RCC 7860 (cell line): Measurements from ENCODE around the gene OSBPL10.

ENCODE experiments used
- DNase-seq: peaks from one replicate; pipeline ENCODE4 v3.0.0-alpha.2; 2015; ENCODE audit warnings: low spot score
- FAIRE-seq: peaks from 2 replicates; lab custom pipeline; 2012; peaks lifted over from hg19 to GRCh38; lab: Jason Lieb, UNC

Gene OSBPL10

DNA sequence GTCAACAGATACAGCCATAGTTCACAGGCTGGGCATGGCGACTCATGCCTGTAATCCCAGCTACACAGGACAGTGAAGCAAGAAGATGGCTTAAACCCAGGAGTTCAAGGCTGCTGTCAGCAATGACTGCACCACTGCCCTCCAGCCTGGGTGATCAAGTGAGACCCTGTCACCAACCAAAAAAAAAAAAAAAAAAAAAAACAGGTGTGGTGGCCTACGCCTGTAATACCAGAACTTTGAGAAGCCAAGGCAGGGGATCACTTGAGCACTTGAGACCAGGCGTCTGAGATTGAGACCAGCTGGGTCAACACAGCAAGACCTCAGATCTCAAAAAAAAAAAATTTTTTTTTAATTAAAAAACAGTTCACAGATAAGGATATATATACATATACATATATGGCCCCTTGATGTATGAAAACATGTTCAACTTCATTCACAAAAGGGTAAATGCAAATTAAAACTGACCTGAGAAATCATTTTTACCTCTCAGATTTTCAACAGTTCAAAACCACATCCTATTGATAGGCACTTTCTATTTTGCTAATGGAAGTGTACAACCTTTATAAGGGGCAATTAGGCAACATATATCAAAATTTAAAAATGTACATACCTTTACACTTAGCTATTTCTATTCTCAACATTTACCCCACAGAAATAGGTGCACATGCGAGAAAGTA, 51.1 kb downstream of the OSBPL10 start:
- DNase-seq = no peak
- no peak for FAIRE-seq

DNA sequence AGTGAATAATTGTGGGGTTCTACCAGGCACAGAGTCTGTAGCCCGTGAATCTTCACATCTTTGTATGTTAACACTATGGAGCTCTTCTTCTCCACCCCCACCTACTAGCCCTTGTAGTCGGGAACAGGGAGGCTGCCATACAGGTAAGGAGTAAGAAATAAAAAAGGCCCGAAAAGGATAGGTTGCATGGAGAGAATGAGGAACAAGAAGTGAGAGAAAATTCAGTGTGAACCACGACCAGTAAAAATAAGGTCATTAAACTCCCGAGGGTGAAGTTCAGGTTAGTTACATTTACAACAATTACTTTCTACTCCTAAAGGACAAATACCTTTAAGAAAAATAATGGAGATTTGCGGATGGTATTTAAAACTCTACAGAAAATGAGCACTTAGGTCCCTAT, 53.3 kb downstream of the OSBPL10 start:
- DNase-seq (no peak), FAIRE-seq (no peak)

DNA sequence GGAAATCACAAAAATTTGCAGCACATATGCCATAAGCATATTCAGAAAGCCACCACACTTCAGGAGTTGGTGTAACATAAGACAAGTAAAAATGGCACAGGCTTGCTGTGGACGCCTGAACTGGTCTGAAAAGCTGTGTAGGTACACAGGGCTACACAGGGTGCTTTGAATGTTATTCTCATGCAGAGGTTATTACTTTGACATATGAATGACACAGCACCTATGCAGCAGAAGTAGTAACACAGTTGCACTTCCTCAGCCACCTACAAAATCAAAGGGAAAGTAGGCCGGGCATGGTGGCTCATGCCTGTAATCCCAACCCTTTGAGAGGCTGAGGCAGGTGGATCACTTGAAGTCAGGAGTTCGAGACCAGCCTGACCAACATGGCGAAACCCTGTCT, 54.5 kb downstream of the OSBPL10 start:
- no peak for FAIRE-seq
- DNase-seq = no peak

DNA sequence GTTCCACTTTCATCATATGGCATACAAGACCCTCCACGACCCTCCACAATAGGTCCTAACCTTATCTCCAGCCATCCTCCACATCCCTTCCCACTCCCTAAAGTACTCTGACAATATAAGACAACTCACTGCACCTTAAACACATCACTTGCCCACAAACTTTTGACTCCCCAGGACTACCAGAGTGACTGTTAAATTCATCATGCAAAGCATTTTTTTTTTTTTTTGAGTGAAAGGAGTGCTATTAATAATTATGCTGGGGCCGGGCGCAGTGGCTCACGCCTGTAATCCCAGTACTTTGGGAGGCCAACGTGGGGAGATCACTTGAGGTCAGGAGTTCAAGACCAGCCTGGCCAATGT, 55.8 kb downstream of the OSBPL10 start:
- DNase-seq = no peak
- FAIRE-seq = no peak

DNA sequence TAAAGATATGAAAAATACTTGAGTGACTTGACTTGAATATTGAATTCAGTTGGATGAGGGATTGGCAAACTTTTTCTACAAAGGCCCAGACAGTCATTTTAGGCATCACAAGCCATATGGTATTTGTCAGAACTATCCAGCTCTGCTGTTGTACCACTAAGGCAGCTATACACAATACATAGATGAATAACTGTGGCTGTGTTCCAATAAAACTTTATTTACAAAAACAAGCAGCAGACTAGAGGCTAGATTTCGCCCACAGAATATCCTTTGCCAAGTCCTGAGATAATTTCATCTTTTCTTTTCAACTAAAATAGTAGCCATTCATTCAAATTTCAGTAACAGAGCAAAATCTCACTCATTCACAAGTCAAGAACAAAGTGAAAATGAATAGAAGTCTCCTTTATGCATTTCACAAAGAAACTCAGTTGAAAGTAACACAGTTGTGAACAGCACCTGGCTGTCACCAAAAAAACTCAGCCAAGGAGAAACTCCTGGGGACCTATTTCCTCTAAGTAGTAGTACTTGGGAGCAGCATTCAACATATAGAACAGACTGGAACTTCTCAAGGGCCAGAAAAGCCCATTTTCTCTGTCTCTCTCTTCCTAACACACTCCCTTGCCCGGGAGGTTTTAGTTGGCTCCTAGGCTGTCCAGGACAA, 56.3 kb downstream of the OSBPL10 start:
- FAIRE-seq (no peak), DNase-seq (no peak)

DNA sequence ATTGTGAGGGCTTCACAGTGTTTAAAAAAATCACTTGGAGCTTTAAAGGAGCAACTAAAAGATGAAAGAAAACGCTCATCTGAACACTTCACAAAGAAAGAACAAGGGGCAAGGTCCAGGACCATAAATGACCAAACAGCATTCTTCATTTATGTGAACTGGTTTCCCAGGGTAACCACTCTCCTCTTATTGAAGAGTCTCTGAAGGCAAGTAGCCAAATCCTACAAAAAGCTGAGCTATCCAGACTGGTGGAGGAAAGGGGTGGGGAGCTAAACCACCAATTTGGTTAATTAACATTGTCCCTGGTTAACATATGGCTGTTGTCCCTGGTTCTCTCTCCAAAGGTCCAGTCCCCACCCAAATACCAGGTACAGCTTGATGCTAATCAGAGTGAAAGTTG, 58.1 kb downstream of the OSBPL10 start:
- DNase-seq (no peak), FAIRE-seq (no peak)

DNA sequence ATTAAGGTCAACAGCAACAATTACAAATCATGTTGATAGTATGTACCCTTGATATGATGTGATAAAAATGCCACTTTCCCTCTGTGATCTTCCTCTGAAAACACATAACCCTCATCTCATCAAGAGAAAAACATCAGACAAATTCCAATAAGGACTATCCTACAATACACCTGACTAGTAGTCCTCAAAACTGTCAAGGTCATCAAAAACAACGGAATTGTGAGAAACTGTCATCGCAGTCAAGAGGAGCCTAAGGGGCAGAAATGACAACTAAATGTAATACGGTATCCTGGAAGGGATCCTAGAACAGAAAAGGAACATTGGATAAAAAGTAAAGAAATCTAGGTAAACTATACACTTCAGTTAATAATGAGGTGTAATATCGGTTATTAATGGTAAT, 59.2 kb downstream of the OSBPL10 start:
- FAIRE-seq = no peak
- no peak for DNase-seq

DNA sequence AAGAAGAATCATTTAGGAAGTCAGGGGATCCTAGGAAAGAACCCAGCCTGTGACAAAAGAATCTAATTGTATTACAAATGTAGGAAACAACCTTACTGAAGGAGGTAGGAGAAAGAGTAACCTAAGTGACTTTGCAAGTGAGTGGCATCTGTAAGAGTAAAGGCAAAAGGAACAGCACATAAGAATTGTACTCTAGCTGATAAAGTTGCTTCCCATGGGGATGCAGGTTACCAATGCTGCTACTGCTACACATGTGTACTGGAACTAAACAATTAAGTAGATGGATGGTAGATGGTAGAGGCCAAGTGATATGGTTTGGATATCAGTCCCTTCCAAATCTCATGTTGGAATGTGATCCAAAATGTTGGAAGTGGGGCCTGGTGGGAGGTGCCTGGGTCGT, 60.8 kb downstream of the OSBPL10 start:
- FAIRE-seq (no peak), DNase-seq (no peak)

DNA sequence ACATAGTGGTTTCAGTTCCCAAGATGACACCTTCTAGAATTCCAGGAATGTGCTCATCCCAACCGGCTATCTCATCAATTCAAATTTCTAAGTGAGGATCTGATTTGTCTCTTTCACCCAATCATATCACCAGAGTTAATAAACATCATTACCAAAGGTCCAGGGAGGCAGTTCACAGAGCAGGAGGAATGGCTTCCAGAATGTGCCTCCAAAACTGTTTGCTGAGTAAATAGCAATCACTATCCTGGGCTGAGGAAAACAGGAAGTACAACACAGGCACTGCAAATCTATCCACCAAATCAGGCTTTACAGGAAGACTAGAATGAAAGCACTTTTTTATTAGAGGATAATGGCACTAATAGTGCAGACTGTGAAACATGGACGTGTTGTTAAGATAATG, 61.5 kb downstream of the OSBPL10 start:
- DNase-seq (no peak), FAIRE-seq (no peak)

DNA sequence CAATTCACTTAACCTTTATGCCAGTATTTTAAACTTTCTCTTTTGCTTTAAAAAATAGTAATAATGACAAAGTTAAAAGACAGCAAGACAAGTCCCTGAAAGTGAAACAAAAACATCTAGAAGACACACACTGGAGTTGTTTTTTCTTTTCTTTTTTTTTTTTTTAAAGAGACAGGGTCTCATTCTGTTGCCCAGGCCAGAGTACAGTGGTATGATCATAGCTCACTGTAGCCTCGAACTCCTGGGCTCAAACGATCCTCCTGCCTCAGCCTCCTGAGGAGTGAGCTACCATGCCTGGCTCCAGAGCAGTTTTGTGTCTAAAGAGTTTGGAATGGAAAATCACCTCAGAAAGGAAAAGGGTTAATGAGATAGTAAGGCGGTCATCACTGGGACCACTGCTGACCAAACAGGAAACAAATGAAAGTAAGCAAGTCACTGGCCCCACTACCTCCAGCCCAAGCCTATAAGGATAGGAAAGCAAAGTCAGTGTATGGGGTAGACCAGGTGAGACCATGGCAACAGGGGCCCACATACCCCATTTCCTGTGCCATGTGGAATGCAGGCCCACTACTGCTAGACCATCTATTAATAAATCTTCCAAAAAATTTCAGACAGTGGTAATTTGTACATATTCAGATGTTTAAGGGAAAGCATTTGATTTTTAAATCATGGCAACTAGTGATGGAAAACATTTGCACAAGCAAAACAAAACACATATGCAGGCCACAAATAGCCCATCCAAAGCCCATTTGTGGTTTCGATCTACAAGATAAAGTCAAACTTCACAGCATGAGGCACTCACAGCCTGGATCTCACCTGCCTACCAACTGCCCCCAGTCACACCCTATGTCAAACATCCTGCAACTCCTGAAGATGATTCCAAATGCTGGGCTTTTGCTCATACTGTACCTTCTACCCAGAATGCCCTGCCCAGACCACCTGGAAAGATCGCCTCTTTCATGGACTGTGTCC, 62.6 kb downstream of the OSBPL10 start:
- DNase-seq = no peak
- no peak for FAIRE-seq

DNA sequence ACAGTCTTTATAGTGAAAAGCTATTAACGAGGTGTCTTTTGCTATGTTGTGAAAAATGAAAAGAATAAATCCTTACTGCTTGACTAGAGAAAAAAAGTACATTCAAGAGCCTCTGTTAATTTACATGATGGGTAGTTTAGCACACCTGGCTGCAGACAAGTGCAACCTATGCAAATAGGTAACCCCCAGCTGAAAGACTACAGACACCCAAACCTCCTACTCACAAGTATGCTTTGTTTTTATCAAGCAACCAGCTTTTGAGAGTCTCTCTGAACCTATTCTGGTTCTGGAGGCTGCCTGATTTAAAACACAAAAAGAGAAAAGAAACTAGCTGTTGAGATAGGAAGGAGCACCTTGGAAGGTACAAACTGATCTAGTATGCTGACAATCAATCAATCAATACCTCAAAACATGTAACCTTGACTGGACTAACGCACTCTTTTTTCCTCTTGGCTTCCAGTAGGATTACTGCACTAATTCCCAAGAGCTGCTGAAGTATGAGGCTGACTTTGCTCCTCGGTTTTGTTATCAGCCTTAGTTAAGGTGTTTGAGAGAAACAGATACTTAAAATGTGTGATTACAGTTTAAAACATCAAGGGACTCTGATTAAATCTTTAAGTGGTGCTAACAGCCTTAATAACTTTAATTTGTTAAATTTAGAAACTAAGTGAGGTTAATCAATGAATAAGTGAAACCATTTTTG, 63.6 kb downstream of the OSBPL10 start:
- FAIRE-seq = no peak
- no peak for DNase-seq

DNA sequence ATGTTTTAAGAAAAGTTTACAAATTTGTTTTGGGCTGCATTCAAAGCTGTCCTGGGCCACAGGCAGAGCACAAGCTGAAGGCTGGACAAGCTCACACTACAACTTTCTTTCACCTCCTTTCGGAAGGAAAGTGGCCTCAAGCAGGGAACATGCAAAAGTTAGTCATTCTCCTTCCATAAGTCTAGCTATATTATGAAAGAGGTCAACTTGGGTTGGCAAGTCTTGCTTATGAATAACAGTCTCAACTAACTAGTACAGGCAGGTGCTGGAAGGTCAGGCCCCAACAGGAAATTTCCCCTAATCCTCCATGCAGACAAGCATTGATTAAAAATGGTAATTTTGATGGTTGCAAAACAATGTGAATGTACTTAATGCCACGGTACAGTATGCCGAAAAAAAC, 69.4 kb downstream of the OSBPL10 start:
- FAIRE-seq = no peak
- DNase-seq = no peak

DNA sequence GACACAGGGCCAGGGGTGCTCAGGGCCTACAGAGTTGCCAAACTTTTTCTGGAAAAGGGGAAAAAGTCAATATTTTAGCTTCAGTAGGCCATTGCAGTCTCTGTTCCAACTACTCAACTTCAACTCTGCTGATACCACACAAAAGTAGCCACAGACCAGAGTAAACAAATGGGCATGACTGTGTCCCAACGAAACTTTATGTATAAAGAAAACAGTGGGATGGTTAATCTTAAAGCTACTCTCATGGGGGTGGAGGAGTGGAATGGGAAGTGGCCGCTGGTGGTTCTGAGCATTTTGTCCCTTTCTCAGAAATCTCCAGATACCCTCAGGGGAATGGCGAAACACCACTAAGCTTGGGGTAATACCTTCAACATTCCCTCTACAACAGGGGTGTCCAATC, 69.9 kb downstream of the OSBPL10 start:
- DNase-seq (no peak), FAIRE-seq (no peak)

DNA sequence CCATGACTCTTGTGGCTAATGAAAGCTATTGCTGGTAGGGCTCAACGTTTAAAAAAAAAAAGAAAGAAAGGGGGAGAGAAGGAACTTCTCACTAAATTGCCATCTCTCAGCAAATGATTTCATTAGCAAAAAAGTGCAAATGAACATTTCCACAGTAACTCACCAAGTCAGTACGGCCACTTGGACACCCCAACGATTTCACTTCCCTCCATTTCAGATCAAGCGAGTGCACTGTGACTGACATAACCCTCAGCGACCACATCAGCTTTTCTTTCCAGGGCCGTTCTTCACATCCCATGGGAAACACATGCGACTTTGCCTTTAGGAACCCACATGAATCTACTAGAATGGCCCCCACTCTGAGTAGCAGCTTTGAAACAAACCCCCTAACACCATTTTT, 71.6 kb downstream of the OSBPL10 start:
- FAIRE-seq (no peak), DNase-seq (no peak)

DNA sequence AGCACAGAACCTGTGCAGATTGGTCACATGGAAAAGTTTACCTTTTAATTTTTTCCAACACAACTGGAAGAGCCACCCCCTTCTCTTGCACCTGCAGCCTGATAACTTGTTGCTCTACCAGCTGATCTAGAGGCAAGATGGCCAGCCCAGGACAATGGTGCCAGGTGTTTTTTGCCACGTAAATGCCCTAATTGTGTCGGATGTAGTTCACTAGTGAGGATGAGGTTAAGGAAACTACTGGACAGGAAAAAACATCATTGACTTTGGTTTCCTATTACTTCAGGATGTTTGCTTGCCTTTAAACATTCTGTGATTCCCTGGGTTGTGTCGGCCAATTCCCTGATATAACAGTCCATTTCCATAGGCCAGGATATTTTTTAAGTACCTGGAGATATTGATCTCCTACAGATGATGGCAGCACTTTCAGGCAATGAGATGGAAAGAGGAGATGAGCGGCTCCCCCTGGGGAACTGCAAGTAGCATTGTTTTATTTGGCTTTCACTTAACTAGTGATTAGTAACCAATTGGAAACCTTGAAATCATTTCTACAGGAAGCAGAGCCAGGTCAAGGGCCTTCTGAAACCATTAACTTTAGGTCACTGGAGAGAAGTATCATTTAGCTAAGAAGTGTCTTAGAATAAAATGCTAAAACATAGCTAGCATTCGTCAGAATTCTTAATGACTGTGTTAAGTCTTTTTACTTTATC, 72.5 kb downstream of the OSBPL10 start:
- FAIRE-seq (peak; percentile 74), DNase-seq (no peak)

DNA sequence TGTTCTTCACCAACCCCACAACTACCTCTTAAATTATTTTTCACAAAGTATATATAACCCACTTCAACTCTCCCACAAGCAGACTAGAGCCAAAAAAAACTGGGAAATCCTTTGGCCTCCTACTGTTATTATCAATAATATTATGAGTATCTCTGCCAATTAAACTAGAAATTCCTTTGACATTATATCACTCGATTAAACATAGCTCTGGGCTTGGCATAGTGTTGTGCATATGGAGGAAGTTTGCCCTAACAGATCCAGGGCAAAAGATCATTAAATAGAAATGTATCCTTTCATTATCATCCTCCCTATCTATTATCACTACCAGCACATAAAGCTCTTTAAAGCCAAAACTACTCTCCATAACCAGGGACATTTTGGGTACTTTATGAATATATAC, 74.9 kb downstream of the OSBPL10 start:
- DNase-seq (no peak), FAIRE-seq (no peak)

DNA sequence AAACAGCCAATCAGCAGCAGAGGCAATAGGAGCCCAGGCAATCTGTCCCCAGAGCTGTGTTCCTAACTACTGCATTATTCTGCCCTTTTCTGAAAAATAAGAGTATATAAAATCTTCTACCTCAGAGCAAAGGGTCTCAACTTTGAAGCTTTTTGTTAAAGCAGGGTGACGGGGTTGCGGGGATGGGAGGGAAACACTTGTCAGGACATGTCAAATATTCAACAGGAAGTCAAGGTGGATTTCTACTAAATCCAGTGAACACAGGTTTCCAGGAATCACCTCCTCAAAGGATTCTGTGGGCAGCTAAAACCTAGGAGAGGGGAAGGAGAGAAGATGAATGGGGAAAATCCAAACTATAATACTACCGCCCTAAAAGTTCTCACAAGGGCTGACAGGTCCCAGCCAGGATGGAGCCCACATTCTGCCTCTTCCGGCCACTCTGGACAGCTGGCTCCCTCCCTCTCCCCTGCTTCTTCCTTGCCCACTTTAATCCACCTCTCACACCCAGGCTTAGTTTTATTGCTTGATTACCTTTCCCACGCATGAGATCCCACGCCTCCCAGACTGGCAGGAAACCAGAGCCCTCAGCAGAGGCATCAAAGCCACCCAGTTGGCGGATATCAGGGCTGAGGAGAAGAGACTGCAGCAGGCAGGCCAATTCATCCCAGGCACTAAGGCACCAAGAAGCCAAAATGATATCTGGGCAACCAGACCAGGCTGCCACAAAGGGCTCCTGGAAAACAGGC, 77.2 kb downstream of the OSBPL10 start:
- FAIRE-seq (no peak), DNase-seq (no peak)

DNA sequence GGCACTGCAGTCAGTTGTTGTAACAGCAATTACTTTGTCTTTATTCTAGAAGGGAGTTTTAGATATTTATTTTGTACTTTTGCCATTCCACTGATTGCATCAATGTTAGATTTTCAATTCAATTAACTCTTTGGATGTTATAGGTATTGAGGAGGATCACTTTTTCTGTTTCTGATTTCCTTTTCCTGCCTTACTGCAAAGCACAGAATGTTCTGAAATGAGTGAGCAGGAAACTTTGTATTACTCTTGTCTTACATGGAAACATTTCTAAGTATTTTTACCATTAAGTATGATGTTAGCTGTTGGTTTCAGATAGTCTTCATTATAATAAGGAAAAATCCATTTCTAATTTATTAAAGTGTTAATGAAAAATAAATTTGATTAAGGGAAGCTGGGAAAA, 80.5 kb downstream of the OSBPL10 start:
- FAIRE-seq (no peak), DNase-seq (no peak)

DNA sequence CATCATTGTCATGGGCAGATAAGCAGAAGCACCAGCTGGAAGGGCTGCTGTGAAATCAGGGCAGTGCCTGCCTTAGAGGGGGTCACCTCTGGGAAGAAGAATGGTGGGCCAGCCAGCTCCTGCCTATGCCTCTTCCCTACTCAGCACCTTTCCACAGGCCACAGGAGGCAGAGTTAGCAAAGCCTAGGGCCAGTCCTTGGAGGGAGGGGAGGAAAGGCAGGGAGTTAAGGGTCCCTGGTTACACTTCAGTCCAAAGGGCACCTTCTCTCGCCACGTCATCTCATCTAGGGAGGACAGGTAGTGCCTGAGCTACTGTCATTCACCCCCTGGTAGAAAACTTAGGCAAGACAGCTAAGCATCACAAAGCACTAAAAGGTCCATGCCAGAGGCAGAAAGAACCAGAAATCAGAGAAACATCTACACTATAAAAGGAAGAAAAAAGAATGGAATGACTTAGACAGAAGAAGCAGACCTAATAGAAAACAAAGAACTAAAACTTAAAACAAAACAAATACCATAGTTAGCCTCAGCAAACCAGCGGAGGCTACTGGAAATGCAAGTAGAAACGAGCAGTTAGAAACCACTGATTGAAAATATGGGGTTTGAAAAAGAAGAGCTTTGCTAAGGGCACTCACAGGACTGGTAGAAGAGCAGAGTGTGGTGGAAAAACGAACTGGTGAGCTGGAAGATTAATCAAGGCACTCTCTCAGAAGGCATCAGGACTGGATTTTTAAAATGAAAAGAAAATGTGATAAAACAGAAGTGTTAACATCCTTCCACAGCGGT, 84.2 kb downstream of the OSBPL10 start:
- DNase-seq (no peak), FAIRE-seq (no peak)
